ENCODE measurements around the gene TMEM72.

TMEM72 gene

GRCh38 chr10:44968091-44968490 lies 57.0 kb downstream of the TMEM72 start:
- Histone ChIP-seq H2AFZ (ENCODE audit: low read depth, low read length, severe bottlenecking) (no peak overlapping the region), H3K27ac (ENCODE audit: low read depth, low read length) (no peak overlapping the region), H3K36me3 (ENCODE audit: low read length) (no peaks in the 10 kb centered on the region), H3K4me2 (ENCODE audit: low read depth, low read length, poor library complexity, severe bottlenecking) (no peak overlapping the region), H4K20me1 (ENCODE audit: low read depth, low read length) (no peaks in the 10 kb centered on the region), H3K9me3 (ENCODE audit: insufficient read depth, low read length) (no peaks in the 10 kb centered on the region), H3K4me3 (ENCODE audit: insufficient read depth, low read length, poor library complexity, severe bottlenecking) (no peak overlapping the region), H3F3A (ENCODE audit: insufficient read depth) (no peaks in the 10 kb centered on the region), H3K9ac (ENCODE audit: low read length) (no peak overlapping the region), H3K9me2 (replicated peaks; ENCODE audit: insufficient read depth, low read length) (no peaks in the 10 kb centered on the region), H3K79me2 (ENCODE audit: insufficient read depth, low read length) (no peaks in the 10 kb centered on the region), H3K27me3 (ENCODE audit: low read length) (no peaks in the 10 kb centered on the region)
- no peak for TF ChIP-seq EZH2phosphoT487 (conservative IDR thresholded peaks at IDR 0.05; ENCODE audit: low read length)
- TF ChIP-seq CTCF (IDR thresholded peaks at IDR 0.05; ENCODE audit: insufficient read depth, low read length, poor library complexity, severe bottlenecking), result no peak

GRCh38 chr10:44968500-44969400 lies 57.6 kb downstream of the TMEM72 start:
- Histone ChIP-seq H3K27me3 (ENCODE audit: low read length) (no peaks in the 10 kb centered on the region), H3K27ac (ENCODE audit: low read depth, low read length) (no peak overlapping the region), H3K4me3 (ENCODE audit: insufficient read depth, low read length, poor library complexity, severe bottlenecking) (no peak overlapping the region), H3K9me2 (replicated peaks; ENCODE audit: insufficient read depth, low read length) (no peaks in the 10 kb centered on the region), H4K20me1 (ENCODE audit: low read depth, low read length) (no peaks in the 10 kb centered on the region), H3K9ac (ENCODE audit: low read length) (no peak overlapping the region), H3K9me3 (ENCODE audit: insufficient read depth, low read length) (no peaks in the 10 kb centered on the region), H3K36me3 (ENCODE audit: low read length) (no peaks in the 10 kb centered on the region), H3F3A (ENCODE audit: insufficient read depth) (no peaks in the 10 kb centered on the region), H2AFZ (ENCODE audit: low read depth, low read length, severe bottlenecking) (no peak overlapping the region), H3K79me2 (ENCODE audit: insufficient read depth, low read length) (no peaks in the 10 kb centered on the region), H3K4me2 (ENCODE audit: low read depth, low read length, poor library complexity, severe bottlenecking) (no peak overlapping the region)
- TF ChIP-seq CTCF (IDR thresholded peaks at IDR 0.05; ENCODE audit: insufficient read depth, low read length, poor library complexity, severe bottlenecking) (no peak), EZH2phosphoT487 (conservative IDR thresholded peaks at IDR 0.05; ENCODE audit: low read length) (no peak)

GRCh38 chr10:44969854-44970253 lies 58.7 kb downstream of the TMEM72 start:
- Histone ChIP-seq H2AFZ (ENCODE audit: low read depth, low read length, severe bottlenecking) (no peak overlapping the region), H3K4me3 (ENCODE audit: insufficient read depth, low read length, poor library complexity, severe bottlenecking) (no peak overlapping the region), H3K79me2 (ENCODE audit: insufficient read depth, low read length) (no peaks in the 10 kb centered on the region), H3K9me3 (ENCODE audit: insufficient read depth, low read length) (no peaks in the 10 kb centered on the region), H3K9me2 (replicated peaks; ENCODE audit: insufficient read depth, low read length) (no peaks in the 10 kb centered on the region), H3K27me3 (ENCODE audit: low read length) (no peaks in the 10 kb centered on the region), H3F3A (ENCODE audit: insufficient read depth) (no peaks in the 10 kb centered on the region), H3K36me3 (ENCODE audit: low read length) (no peaks in the 10 kb centered on the region), H3K27ac (ENCODE audit: low read depth, low read length) (no peak overlapping the region), H3K4me2 (ENCODE audit: low read depth, low read length, poor library complexity, severe bottlenecking) (no peak overlapping the region), H4K20me1 (ENCODE audit: low read depth, low read length) (no peaks in the 10 kb centered on the region), H3K9ac (ENCODE audit: low read length) (no peak overlapping the region)
- no peak for TF ChIP-seq EZH2phosphoT487 (conservative IDR thresholded peaks at IDR 0.05; ENCODE audit: low read length)
- TF ChIP-seq CTCF (IDR thresholded peaks at IDR 0.05; ENCODE audit: insufficient read depth, low read length, poor library complexity, severe bottlenecking), result no peak

All from SU-DHL-6 (cell line).